NCI-H345 treated with DMSO at 0.1 percent for 48 hours (cell line): Measurements from ENCODE around the gene SP6.

Experiments
- DNase-seq: peaks from one replicate; lab custom pipeline; 2025; ENCODE audit not compliant: unreplicated experiment; lab: John Stamatoyannopoulos, UW

The SP6 gene

GRCh38 chr17:47850692-47851573, at the start of gene SP6:
SP6 (minus strand) TSS chr17:47851163; CDS start chr17:47848429, 2,734 bp downstream.
- peak; percentile 39 for DNase-seq

- no peak for DNase-seq
These were observed 48.7 kb upstream of the SP6 start for GRCh38 chr17:47899643-47900042.

- DNase-seq: no peak
These were observed 47.3 kb upstream of the SP6 start for GRCh38 chr17:47898241-47898640.

- DNase-seq: no peak
These were observed 46.6 kb upstream of the SP6 start for GRCh38 chr17:47897561-47897960.

- no peak for DNase-seq
These were observed 45.9 kb upstream of the SP6 start for GRCh38 chr17:47896672-47897490.

GRCh38 chr17:47895856-47896671, 45.1 kb upstream of the SP6 start, which contains the start of gene SP2:
SP2 (plus strand) TSS chr17:47896236; CDS start chr17:47896287, 51 bp downstream.
- DNase-seq: peak; percentile 100

- DNase-seq: no peak
These were observed 44.4 kb upstream of the SP6 start for GRCh38 chr17:47895347-47895855.

- DNase-seq: no peak
These were observed 43.8 kb upstream of the SP6 start for GRCh38 chr17:47894498-47895346.

- DNase-seq: no peak
These were observed 40.7 kb upstream of the SP6 start for GRCh38 chr17:47891545-47892088.

- DNase-seq: peak; percentile 68
These were observed 39.0 kb upstream of the SP6 start for GRCh38 chr17:47889734-47890529.

- DNase-seq: no peak
These were observed 37.3 kb upstream of the SP6 start for GRCh38 chr17:47888293-47888692.

GRCh38 chr17:47884905-47885730, 34.2 kb upstream of the SP6 start:
- no peak for DNase-seq

- no peak for DNase-seq
These were observed 33.4 kb upstream of the SP6 start for GRCh38 chr17:47884427-47884740.

- DNase-seq: no peak
These were observed 32.8 kb upstream of the SP6 start for GRCh38 chr17:47883589-47884426.

- DNase-seq: no peak
These were observed 32.0 kb upstream of the SP6 start for GRCh38 chr17:47882695-47883588.

GRCh38 chr17:47882247-47882646, 31.3 kb upstream of the SP6 start:
- no peak for DNase-seq
